Liver (tissue), 9 donors: Measurements from ENCODE around the gene COL21A1. TPM values are rescaled to one million over a fixed set of nuclear protein-coding genes. Genes with fewer than 3 reads are reported as not detected.

ENCODE experiments used
- DNase-seq: peaks from one replicate; pipeline ENCODE4 v3.0.0-alpha.2; 2017; ENCODE audit warnings: low spot score
- H3K27ac ChIP-seq, 2 donors: one replicate each; pipeline ENCODE4 v1.7.0; 2013; ENCODE audit warnings: inconsistent platforms in 2 of 2, low read length in 2 of 2, control low read depth in 1 of 2, low read depth in 1 of 2, mild to moderate bottlenecking in 1 of 2
- H3K27me3 ChIP-seq, 4 donors: one replicate each; pipeline versions ENCODE4 v1.6.1 to v1.7.0; 2013; ENCODE audit warnings: low read length in 3 of 4, inconsistent platforms in 1 of 4, mild to moderate bottlenecking in 1 of 4, moderate library complexity in 1 of 4; ENCODE audit not compliant: control insufficient read depth in 4 of 4, insufficient read depth in 4 of 4
- H3K36me3 ChIP-seq, 4 donors: one replicate each; pipeline versions ENCODE4 v1.6.1 to v1.7.0; 2013; ENCODE audit warnings: low read length in 3 of 4, mild to moderate bottlenecking in 3 of 4, low read depth in 1 of 4, moderate library complexity in 1 of 4; ENCODE audit not compliant: control insufficient read depth in 4 of 4, insufficient read depth in 3 of 4
- H3K4me1 ChIP-seq, 4 donors: one replicate each; pipeline versions ENCODE4 v1.6.1 to v1.7.0; 2013; ENCODE audit warnings: low read length in 3 of 4, mild to moderate bottlenecking in 3 of 4, moderate library complexity in 1 of 4; ENCODE audit not compliant: control insufficient read depth in 4 of 4, insufficient read depth in 4 of 4
- H3K4me3 ChIP-seq, 3 donors: one replicate each; pipeline versions ENCODE4 v1.6.1 to v1.7.0; 2013; ENCODE audit warnings: low read length in 3 of 3, control low read depth in 1 of 3, low read depth in 1 of 3, mild to moderate bottlenecking in 1 of 3
- H3K9ac ChIP-seq, 2 donors: one replicate each; pipeline ENCODE4 v1.7.0; 2013; ENCODE audit warnings: low read length in 2 of 2, mild to moderate bottlenecking in 2 of 2, moderate library complexity in 2 of 2, control low read depth in 1 of 2, low read depth in 1 of 2
- H3K9me3 ChIP-seq, 4 donors: one replicate each; pipeline versions ENCODE4 v1.6.1 to v1.7.0; 2013; ENCODE audit warnings: low read length in 3 of 4; ENCODE audit not compliant: control insufficient read depth in 4 of 4
- EGR1 ChIP-seq, 2 donors: IDR thresholded peaks; 2 replicates each; pipeline ENCODE4 v1.6.1; 2016 to 2018; ENCODE audit warnings: antibody characterized with exemption in 2 of 2, low read depth in 2 of 2
- FOXA1 ChIP-seq: IDR thresholded peaks from 2 replicates; pipeline ENCODE4 v1.6.1; 2016; ENCODE audit warnings: antibody characterized with exemption
- FOXA2 ChIP-seq: IDR thresholded peaks from 2 replicates; pipeline ENCODE4 v1.6.1; 2016; ENCODE audit warnings: antibody characterized with exemption
- GABPA ChIP-seq, 2 donors: IDR thresholded peaks in 1 of 2; conservative IDR thresholded peaks in 1 of 2; 2 replicates each; pipeline ENCODE4 v1.6.1; 2016; ENCODE audit warnings: antibody characterized with exemption in 2 of 2, mild to moderate bottlenecking in 1 of 2, moderate library complexity in 1 of 2
- HNF4A ChIP-seq, 2 donors: conservative IDR thresholded peaks; 2 replicates each; pipeline ENCODE4 v1.6.1; 2016; ENCODE audit warnings: antibody characterized with exemption in 2 of 2, mild to moderate bottlenecking in 2 of 2
- HNF4G ChIP-seq: IDR thresholded peaks from 2 replicates; pipeline ENCODE4 v1.6.1; 2016; ENCODE audit warnings: antibody characterized with exemption
- JUND ChIP-seq, 2 donors: IDR thresholded peaks; 2 replicates each; pipeline ENCODE4 v1.6.1; 2016; ENCODE audit warnings: antibody characterized with exemption in 2 of 2
- NR2F2 ChIP-seq: IDR thresholded peaks from 2 replicates; pipeline ENCODE4 v1.6.1; 2016; ENCODE audit warnings: antibody characterized with exemption
- RAD21 ChIP-seq, 2 donors: IDR thresholded peaks; 2 replicates each; pipeline ENCODE4 v1.6.1; 2016; ENCODE audit warnings: antibody characterized with exemption in 2 of 2, mild to moderate bottlenecking in 2 of 2
- RXRA ChIP-seq, 2 donors: IDR thresholded peaks; 2 replicates each; pipeline ENCODE4 v1.6.1; 2017 to 2018; ENCODE audit warnings: antibody characterized with exemption in 2 of 2, mild to moderate bottlenecking in 1 of 2
- SP1 ChIP-seq: IDR thresholded peaks from 2 replicates; pipeline ENCODE4 v1.6.1; 2018; ENCODE audit warnings: antibody characterized with exemption, mild to moderate bottlenecking
- TAF1 ChIP-seq: conservative IDR thresholded peaks from 2 replicates; pipeline ENCODE4 v1.6.1; 2016; ENCODE audit warnings: antibody characterized with exemption, mild to moderate bottlenecking
- YY1 ChIP-seq: IDR thresholded peaks from 2 replicates; pipeline ENCODE4 v1.6.1; 2016; ENCODE audit warnings: antibody characterized with exemption, mild to moderate bottlenecking
- WGBS: extraction: QIAGEN DNeasy Blood & Tissue Kit; methylation state at CpG from one replicate; pipeline ENCODE4 v1.1.7; 2013; 5-methylcytosine and 5-hydroxymethylcytosine counted together
- polyA plus RNA-seq, 2 donors: library from polyadenylated mRNA; stranded (reverse) in 1 of 2; unstranded in 1 of 2; fragments of 200-250 nt in 1 of 2; fragments of >200 nt in 1 of 2; fragmentation: Nextera tagmentation in 1 of 2; extraction: Ambion mirVana in 1 of 2; gene quantifications; one replicate each; pipeline versions ENCODE4 v1.2.1 to v1.2.3, GENCODE V29; 2013 to 2015
- total RNA-seq, 2 donors: library from RNA; depleted of rRNA; stranded (reverse); fragments of >200 nt; gene quantifications; one replicate each; pipeline ENCODE4 v1.2.3, GENCODE V29; 2014
- TF ChIP-seq, protein P1 (sequence below): IDR thresholded peaks from 2 replicates; pipeline ENCODE4 v1.6.1; 2016; ENCODE audit warnings: antibody characterized with exemption
- TF ChIP-seq, protein P2 (sequence below): IDR thresholded peaks from 2 replicates; pipeline ENCODE4 v1.6.1; 2016; ENCODE audit warnings: antibody characterized with exemption
- TF ChIP-seq, protein P3 (sequence below): IDR thresholded peaks from 2 replicates; pipeline ENCODE4 v1.6.1; 2016; ENCODE audit warnings: antibody characterized with exemption
- TF ChIP-seq, protein P4 (sequence below): IDR thresholded peaks from 2 replicates; pipeline ENCODE4 v1.6.1; 2016; ENCODE audit warnings: antibody characterized with exemption, mild to moderate bottlenecking
- TF ChIP-seq, protein P5 (sequence below): fragments of 150-350 bp; IDR thresholded peaks from 2 replicates; pipeline ENCODE4 v1.5.1; 2017; ENCODE audit warnings: improper control_type of control experiment, low read depth, low read length; ENCODE audit not compliant: missing input control
- donor health status: healthy.
- donor health status: healthy.
- donor health status: healthy.
- donor health status: healthy.
- donor health status: healthy.

Gene COL21A1
- total and polyA plus RNA-seq, 4 donors = 0.48 to 1.3 (median 0.52) TPM

DNA sequence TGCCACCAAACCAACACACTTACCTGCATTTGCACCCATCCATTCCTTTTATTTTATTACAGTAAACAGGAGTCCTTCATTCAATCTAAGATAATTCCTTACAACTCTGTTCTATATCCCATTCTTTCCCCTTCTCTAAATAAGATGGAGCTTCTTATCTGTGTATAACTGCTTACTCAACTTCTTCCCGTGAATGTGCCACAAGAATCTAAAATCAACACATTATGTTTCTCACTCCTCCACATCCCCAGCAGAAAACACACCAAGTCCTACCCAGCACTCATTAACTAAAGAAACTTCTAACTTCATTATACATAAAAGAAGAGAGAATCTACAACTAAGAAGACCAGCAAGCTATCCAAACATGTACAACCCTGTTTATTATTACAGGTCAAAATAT is 141.1 kb downstream of the COL21A1 start (continued):
- TF ChIP-seq, protein P1, sequence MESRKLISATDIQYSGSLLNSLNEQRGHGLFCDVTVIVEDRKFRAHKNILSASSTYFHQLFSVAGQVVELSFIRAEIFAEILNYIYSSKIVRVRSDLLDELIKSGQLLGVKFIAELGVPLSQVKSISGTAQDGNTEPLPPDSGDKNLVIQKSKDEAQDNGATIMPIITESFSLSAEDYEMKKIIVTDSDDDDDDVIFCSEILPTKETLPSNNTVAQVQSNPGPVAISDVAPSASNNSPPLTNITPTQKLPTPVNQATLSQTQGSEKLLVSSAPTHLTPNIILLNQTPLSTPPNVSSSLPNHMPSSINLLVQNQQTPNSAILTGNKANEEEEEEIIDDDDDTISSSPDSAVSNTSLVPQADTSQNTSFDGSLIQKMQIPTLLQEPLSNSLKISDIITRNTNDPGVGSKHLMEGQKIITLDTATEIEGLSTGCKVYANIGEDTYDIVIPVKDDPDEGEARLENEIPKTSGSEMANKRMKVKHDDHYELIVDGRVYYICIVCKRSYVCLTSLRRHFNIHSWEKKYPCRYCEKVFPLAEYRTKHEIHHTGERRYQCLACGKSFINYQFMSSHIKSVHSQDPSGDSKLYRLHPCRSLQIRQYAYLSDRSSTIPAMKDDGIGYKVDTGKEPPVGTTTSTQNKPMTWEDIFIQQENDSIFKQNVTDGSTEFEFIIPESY = no peak
- TF ChIP-seq TAF1 (no peak), HNF4G (no peak)
- TF ChIP-seq, protein P2, sequence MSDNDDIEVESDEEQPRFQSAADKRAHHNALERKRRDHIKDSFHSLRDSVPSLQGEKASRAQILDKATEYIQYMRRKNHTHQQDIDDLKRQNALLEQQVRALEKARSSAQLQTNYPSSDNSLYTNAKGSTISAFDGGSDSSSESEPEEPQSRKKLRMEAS = no peak

DNA sequence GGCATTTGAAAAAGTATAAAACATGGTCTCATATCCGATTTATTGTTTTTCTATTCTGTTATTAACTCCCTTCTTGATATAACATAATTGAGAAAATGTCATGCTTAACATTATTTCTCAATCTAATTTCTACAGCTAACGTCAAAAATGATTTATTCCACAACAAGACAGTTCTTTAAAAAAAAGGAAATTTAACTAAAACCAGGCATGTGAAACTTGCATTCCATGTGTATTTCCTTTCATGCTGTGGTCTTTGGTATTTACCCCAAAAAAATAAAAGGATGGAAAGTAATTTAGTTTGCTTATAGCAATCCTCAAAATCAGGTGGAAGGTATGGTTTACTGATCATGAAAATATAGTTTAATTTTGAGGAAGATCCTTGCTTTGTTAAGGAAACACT is 142.8 kb downstream of the COL21A1 start:
- Histone ChIP-seq H3K27me3 (no peaks in the 10 kb centered on the region), H3K4me3 (no peak overlapping the region), H3K27ac (no peak overlapping the region), H3K9me3 (no peaks in the 10 kb centered on the region), H3K36me3 (no peaks in the 10 kb centered on the region), H3K4me1 (no peaks in the 10 kb centered on the region), H3K9ac (no peak overlapping the region)
- WGBS = 50% methylated on average over 2 of the region's 2 CpGs
- no peak for DNase-seq
- TF ChIP-seq FOXA1 = no peak
- TF ChIP-seq, protein P3, sequence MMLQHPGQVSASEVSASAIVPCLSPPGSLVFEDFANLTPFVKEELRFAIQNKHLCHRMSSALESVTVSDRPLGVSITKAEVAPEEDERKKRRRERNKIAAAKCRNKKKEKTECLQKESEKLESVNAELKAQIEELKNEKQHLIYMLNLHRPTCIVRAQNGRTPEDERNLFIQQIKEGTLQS = no peak

DNA sequence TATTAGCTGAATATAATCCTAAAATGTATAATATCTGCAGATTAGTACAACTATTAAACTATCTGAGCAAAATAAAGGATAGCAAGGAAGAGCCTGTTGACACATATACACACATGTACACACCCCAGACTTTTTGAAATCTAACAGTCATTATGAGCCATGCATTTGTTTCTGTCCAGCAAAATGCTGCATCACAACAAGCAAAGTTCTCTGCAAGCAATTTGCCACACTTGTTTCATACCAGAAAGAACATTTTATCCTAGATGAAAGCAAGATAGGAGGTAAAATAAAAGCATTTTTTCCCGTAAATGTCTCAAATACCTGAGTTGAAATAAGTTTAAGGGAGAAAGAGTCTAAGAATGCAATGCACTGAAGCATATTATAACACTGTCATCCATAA is 145.2 kb downstream of the COL21A1 start:
- 70% methylated on average over 1 of the region's 1 CpG for WGBS
- Histone ChIP-seq H3K9ac (no peak overlapping the region), H3K9me3 (no peaks in the 10 kb centered on the region), H3K4me3 (no peak overlapping the region), H3K27me3 (no peaks in the 10 kb centered on the region), H3K4me1 (no peaks in the 10 kb centered on the region), H3K36me3 (no peaks in the 10 kb centered on the region), H3K27ac (no peak overlapping the region)
- DNase-seq = no peak
- no peak for TF ChIP-seq FOXA1
- no peak for TF ChIP-seq RXRA (IDR thresholded peaks at IDR 0.05)
- no peak for TF ChIP-seq TAF1
- no peak for TF ChIP-seq HNF4A (conservative IDR thresholded peaks at IDR 0.05)
- no peak for TF ChIP-seq EGR1 (IDR thresholded peaks at IDR 0.05; ENCODE audit: low read depth in 2 of 2)
- no peak for TF ChIP-seq GABPA (IDR thresholded peaks at IDR 0.05 in 1 of 2, conservative IDR thresholded peaks at IDR 0.05 in 1 of 2)
- no peak for TF ChIP-seq YY1
- no peak for TF ChIP-seq SP1
- TF ChIP-seq, protein P1 = no peak
- TF ChIP-seq NR2F2 = no peak
- TF ChIP-seq, protein P4, sequence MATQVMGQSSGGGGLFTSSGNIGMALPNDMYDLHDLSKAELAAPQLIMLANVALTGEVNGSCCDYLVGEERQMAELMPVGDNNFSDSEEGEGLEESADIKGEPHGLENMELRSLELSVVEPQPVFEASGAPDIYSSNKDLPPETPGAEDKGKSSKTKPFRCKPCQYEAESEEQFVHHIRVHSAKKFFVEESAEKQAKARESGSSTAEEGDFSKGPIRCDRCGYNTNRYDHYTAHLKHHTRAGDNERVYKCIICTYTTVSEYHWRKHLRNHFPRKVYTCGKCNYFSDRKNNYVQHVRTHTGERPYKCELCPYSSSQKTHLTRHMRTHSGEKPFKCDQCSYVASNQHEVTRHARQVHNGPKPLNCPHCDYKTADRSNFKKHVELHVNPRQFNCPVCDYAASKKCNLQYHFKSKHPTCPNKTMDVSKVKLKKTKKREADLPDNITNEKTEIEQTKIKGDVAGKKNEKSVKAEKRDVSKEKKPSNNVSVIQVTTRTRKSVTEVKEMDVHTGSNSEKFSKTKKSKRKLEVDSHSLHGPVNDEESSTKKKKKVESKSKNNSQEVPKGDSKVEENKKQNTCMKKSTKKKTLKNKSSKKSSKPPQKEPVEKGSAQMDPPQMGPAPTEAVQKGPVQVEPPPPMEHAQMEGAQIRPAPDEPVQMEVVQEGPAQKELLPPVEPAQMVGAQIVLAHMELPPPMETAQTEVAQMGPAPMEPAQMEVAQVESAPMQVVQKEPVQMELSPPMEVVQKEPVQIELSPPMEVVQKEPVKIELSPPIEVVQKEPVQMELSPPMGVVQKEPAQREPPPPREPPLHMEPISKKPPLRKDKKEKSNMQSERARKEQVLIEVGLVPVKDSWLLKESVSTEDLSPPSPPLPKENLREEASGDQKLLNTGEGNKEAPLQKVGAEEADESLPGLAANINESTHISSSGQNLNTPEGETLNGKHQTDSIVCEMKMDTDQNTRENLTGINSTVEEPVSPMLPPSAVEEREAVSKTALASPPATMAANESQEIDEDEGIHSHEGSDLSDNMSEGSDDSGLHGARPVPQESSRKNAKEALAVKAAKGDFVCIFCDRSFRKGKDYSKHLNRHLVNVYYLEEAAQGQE = no peak
- no peak for TF ChIP-seq FOXA2
- TF ChIP-seq RAD21 (IDR thresholded peaks at IDR 0.05) = no peak
- TF ChIP-seq, protein P2 = no peak
- TF ChIP-seq, protein P3 = no peak
- TF ChIP-seq JUND (IDR thresholded peaks at IDR 0.05) = no peak
- no peak for TF ChIP-seq HNF4G
- TF ChIP-seq, protein P5, sequence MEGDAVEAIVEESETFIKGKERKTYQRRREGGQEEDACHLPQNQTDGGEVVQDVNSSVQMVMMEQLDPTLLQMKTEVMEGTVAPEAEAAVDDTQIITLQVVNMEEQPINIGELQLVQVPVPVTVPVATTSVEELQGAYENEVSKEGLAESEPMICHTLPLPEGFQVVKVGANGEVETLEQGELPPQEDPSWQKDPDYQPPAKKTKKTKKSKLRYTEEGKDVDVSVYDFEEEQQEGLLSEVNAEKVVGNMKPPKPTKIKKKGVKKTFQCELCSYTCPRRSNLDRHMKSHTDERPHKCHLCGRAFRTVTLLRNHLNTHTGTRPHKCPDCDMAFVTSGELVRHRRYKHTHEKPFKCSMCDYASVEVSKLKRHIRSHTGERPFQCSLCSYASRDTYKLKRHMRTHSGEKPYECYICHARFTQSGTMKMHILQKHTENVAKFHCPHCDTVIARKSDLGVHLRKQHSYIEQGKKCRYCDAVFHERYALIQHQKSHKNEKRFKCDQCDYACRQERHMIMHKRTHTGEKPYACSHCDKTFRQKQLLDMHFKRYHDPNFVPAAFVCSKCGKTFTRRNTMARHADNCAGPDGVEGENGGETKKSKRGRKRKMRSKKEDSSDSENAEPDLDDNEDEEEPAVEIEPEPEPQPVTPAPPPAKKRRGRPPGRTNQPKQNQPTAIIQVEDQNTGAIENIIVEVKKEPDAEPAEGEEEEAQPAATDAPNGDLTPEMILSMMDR = no peak
